Bronchus fibroblast of lung (primary cell): ENCODE measurements around the gene CNOT6L. TPM values are rescaled to one million over a fixed set of nuclear protein-coding genes. Genes with fewer than 3 reads are reported as not detected.

Experiments used
- total RNA-seq: library from RNA; depleted of rRNA; stranded (reverse); fragments of >200 nt; gene quantifications from 2 replicates; pipeline ENCODE4 v1.2.3, GENCODE V29; 2015

CNOT6L gene
- 4.0 and 4.4 TPM in 2 replicates for total RNA-seq

DNA sequence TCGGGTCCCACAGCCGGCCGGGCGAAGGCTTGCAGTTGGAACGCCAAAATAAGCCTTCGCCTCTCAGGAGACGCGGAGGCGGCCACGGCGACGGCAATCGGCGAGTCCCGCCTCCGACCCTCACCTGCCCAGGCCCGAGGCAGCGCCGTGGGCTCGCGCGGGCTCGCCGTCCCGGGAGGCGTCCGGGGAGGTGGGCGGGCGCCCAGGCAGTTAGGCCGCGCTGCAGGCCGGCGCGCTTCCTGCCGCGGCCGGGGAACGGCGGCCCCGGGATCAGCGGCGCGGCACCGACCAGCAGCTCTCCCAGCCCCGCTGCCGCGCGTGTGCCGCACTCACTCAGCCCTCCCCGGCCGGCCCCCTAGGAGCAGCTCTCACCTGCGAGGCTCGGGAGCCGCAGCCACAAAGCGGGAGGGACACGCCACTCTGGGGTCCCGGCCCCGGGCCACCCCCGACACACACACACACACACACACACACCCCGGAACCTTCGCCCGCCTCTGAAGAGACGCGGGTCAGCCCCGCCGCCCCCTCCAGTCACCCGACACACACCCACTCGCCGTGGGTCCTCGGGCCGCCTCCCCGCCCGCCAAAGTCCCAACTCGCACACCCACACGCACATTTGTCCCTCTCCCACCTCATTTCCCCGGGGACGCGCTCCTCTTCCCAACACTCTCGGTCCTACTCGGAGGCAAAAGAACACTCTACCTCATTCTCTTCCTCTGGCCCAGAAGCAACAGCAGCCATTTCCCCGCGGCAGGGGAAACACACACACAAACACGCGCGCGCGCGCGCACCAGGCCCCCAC lies at the start of gene CNOT6L:
Gene CNOT6L (minus strand): TSS at position 767 of the 802 bp plus-strand sequence. CDS start 60 bp downstream, at position 707.

DNA sequence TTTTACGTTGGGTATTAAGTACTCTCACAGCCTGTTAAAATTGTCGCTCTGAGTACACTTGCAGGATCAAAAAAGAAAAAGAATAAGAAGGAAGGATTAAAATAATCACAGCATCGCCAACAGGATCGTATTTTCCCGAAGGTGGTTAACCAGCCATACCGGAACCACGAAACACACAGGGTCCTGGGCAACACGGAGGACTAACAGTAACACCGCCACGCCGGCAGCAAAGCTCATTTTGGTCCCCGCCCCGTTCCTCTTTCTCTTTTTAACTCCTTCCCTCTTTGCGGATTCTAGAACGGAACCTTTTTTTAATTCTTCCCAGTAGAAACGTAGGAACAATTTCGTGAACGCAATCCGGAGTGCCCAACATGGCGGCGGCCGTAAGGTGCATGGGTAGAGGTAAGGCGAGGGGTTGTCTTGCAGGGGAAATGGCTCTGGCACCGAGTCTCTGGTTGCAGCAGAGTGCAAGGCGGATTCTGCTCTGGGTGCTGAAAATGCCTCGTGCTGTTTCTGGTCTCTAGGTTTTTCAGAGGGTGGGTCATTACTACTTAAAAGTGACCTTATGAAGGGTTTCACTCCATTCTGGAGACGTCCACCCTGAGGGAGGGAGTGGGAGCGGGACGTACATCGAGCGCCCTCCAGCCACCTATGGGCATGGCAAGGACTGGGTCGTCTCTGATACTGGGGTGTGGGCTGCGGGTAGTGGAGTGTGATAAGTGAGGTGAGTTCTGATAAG lies 43.5 kb upstream of the CNOT6L start, which contains the start of gene MRPL1:
Gene MRPL1 (plus strand): TSS at position 353 of the 739 bp plus-strand sequence. CDS start 19 bp downstream, at position 372.

Other genes with a start within 250 kb of the CNOT6L start
- not detected in 2 replicates for gene CXCL13, start 213.5 kb downstream of the CNOT6L start, total RNA-seq
- gene MRPL1, start 43.5 kb upstream of the CNOT6L start, total RNA-seq, result 27.6 and 39.7 TPM in 2 replicates
- gene FRAS1, start 238.0 kb upstream of the CNOT6L start, total RNA-seq, result 0.17 and 0.30 TPM in 2 replicates